ENCODE data around the gene SMIM3.

GRCh38 chr5:150782850-150783249, 4.3 kb downstream of the SMIM3 start:
- TF ChIP-seq SP4 (IDR thresholded peaks at IDR 0.05; ENCODE audit: low read length) (no peak), RAD21 (IDR thresholded peaks at IDR 0.05 in 1 of 2, conservative IDR thresholded peaks at IDR 0.05 in 1 of 2; ENCODE audit: low read depth in 2 of 2, low read length in 2 of 2) (no peak), YY1 (IDR thresholded peaks at IDR 0.05; ENCODE audit: low read depth, low read length) (no peak), CTCF (IDR thresholded peaks at IDR 0.05; ENCODE audit: control extremely low read depth in 1 of 3, insufficient read depth in 1 of 3, low read depth in 1 of 3, low read length in 3 of 3) (no peak), RNF2 (IDR thresholded peaks at IDR 0.05; ENCODE audit: borderline replicate concordance, low read depth, low read length, missing control alignments, poor library complexity, severe bottlenecking) (no peak), USF2 (IDR thresholded peaks at IDR 0.05; ENCODE audit: low read length) (no peak), RFX5 (IDR thresholded peaks at IDR 0.05; ENCODE audit: borderline replicate concordance, low read depth, low read length) (no peak), POLR2AphosphoS5 (IDR thresholded peaks at IDR 0.05; ENCODE audit: low read depth, low read length) (no peak), MAFK (IDR thresholded peaks at IDR 0.05; ENCODE audit: low read depth, low read length) (no peak), POLR2A (IDR thresholded peaks at IDR 0.05; ENCODE audit: control extremely low read depth in 1 of 2, low read depth in 2 of 2, low read length in 2 of 2) (no peak)
- TF ChIP-seq, protein P1, sequence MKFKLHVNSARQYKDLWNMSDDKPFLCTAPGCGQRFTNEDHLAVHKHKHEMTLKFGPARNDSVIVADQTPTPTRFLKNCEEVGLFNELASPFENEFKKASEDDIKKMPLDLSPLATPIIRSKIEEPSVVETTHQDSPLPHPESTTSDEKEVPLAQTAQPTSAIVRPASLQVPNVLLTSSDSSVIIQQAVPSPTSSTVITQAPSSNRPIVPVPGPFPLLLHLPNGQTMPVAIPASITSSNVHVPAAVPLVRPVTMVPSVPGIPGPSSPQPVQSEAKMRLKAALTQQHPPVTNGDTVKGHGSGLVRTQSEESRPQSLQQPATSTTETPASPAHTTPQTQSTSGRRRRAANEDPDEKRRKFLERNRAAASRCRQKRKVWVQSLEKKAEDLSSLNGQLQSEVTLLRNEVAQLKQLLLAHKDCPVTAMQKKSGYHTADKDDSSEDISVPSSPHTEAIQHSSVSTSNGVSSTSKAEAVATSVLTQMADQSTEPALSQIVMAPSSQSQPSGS (IDR thresholded peaks at IDR 0.05; ENCODE audit: low read length): no peak
